ENCODE measurements around the gene CNTN5. TPM values are rescaled to one million over a fixed set of nuclear protein-coding genes. Genes with fewer than 3 reads are reported as not detected.
"Not testable (repeated sequence)": the region's sequence is repeated elsewhere in the genome, so short reads cannot be mapped to it uniquely, and the experiment has no call there.

The CNTN5 gene
- total RNA-seq, 6 donors from 2014 or later = 0.13 to 1.0 (median 0.57) TPM; not detected in 2

DNA sequence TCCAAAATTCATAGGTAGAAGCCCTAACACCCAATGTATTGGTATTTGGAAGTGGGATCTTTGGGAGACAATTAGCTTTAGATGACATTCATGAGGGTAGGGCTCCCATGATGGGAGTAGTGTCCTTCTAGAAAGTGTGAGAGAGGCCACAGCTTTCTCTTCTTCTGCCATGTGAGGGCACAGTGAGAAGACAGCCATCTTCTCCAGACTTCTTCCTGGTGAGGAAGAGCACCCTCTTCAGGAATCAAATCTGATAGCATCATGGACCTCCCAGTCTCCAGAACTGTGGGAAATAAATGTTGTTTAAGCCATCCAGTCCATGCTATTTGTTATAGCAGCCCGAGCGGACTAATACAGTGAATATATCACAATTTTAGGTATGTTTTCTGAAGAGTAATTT, 96.9 kb downstream of the CNTN5 start:
- ATAC-seq (ENCODE audit: low FRiP score in 2 of 2) = no peak
- 86 to 93% methylated on average over 2 of the region's 2 CpGs for WGBS, 2 donors
- Histone ChIP-seq H3K9me3 (no peaks in the 10 kb centered on the region), H3K4me3 (no peak overlapping the region), H3K36me3 (no peaks in the 10 kb centered on the region), H3K4me1 (no peaks in the 10 kb centered on the region), H3K27me3 (no peaks in the 10 kb centered on the region), H3K27ac (no peak overlapping the region)
- no peak for DNase-seq
- TF ChIP-seq POLR2AphosphoS5 (IDR thresholded peaks at IDR 0.05) = no peak
- TF ChIP-seq, protein P1, sequence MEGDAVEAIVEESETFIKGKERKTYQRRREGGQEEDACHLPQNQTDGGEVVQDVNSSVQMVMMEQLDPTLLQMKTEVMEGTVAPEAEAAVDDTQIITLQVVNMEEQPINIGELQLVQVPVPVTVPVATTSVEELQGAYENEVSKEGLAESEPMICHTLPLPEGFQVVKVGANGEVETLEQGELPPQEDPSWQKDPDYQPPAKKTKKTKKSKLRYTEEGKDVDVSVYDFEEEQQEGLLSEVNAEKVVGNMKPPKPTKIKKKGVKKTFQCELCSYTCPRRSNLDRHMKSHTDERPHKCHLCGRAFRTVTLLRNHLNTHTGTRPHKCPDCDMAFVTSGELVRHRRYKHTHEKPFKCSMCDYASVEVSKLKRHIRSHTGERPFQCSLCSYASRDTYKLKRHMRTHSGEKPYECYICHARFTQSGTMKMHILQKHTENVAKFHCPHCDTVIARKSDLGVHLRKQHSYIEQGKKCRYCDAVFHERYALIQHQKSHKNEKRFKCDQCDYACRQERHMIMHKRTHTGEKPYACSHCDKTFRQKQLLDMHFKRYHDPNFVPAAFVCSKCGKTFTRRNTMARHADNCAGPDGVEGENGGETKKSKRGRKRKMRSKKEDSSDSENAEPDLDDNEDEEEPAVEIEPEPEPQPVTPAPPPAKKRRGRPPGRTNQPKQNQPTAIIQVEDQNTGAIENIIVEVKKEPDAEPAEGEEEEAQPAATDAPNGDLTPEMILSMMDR (IDR thresholded peaks at IDR 0.05) = no peak
- no peak for TF ChIP-seq POLR2A (IDR thresholded peaks at IDR 0.05)
- no peak for TF ChIP-seq EP300 (IDR thresholded peaks at IDR 0.05)

DNA sequence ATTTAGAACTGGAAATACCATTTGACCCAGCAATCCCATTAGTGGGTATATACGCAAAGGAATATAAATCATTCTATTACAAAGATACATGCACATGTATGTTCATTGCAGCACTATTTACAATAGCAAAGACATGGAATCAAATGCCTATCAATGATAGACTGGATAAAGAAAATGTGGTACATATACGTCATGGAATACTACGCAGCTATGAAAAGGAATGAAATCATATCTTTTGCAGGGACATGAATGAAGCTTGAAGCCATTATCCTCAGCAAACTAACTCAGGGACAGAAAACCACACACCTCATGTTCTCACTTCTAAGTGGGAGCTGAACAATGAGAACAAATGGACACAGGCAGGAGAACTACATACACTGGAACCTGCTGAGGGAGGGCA, 113.1 kb downstream of the CNTN5 start:
- H3K4me1 ChIP-seq; H3K4me3 ChIP-seq; H3K27me3 ChIP-seq; H3K27ac ChIP-seq; ATAC-seq (ENCODE audit: low FRiP score in 2 of 2); DNase-seq; H3K9me3 ChIP-seq; H3K36me3 ChIP-seq: not testable (repeated sequence)
- 68 to 100% methylated on average over 3 of the region's 3 CpGs for WGBS, 2 donors

DNA sequence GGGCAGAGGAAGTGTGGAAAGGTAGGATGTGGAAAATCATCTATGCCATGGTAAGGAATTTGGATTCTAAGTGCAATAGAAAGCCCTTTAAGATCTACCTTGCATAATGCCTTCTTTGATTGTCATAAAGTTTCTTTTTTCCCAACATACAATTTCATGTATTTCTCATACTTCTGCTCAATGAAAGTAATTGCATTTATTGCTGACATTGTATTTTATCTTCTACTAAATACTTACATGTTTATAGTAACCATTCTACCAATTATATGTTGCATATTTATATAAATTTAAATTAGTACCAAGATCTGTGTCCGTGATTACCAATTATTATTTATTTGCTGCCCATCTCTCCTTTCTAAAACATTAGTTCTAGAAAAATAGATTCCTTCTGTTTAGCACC, 114.8 kb downstream of the CNTN5 start:
- TF ChIP-seq EP300 (IDR thresholded peaks at IDR 0.05) (no peak), POLR2A (IDR thresholded peaks at IDR 0.05) (no peak), POLR2AphosphoS5 (IDR thresholded peaks at IDR 0.05) (no peak)
- DNase-seq (no peak), ATAC-seq (ENCODE audit: low FRiP score in 2 of 2) (no peak)
- Histone ChIP-seq H3K36me3 (no peaks in the 10 kb centered on the region), H3K27ac (no peak overlapping the region), H3K27me3 (no peaks in the 10 kb centered on the region), H3K4me1 (no peaks in the 10 kb centered on the region), H3K4me3 (no peak overlapping the region), H3K9me3 (no peaks in the 10 kb centered on the region)
- WGBS, 2 donors = 85 to 88% methylated on average over 1 of the region's 1 CpG

DNA sequence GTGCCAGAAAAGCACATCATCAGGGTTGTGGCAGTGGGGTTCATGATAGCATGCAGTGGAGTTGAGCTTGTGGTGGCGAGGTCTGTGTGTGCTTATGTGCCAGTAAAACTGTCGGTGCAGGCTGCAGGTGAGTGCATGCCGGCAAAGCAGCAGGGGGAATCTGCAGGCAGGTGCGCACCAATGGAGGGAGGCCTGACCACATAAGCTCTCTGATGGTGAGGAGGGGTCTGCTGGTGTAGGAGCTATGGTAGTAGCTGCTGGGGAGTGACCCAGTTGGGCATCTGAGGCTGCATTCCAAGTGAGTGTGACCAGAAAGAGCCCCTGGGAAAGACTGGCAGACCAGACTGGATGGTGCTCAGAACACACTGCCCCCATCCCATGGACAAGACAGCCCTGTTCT, 121.5 kb downstream of the CNTN5 start:
- 69% methylated on average over 4 of the region's 4 CpGs; no CpG with 5 or more reads in 1 of the 2 donors for WGBS, 2 donors
- Histone ChIP-seq H3K36me3 (no peaks in the 10 kb centered on the region), H3K9me3 (no peaks in the 10 kb centered on the region), H3K27me3 (no peaks in the 10 kb centered on the region), H3K27ac (no peak overlapping the region), H3K4me3 (no peak overlapping the region), H3K4me1 (no peaks in the 10 kb centered on the region)
- DNase-seq = peak in 1 of 2 donors; percentile 8
- peak; percentile 6 to 15 for ATAC-seq (ENCODE audit: low FRiP score in 2 of 2)
- TF ChIP-seq EP300 (IDR thresholded peaks at IDR 0.05) = no peak

DNA sequence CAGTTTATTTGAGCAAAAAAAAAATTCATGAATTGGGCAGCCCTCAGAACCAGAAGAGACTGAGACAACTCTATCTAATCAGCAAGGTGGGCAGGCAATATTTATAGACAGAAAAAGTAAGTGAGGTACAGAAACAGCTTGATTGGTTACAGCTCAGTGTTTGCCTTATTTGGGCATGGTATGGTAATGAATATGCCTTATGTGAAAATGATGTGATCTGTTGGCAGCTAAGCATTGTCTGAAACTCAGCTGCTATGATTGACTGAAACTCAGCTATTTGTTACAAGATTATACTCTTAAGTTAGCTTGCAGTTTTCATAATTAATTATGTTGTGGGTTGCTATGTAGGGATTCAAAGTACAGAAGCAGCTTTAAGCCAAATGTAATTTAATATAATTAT, 127.6 kb downstream of the CNTN5 start:
- ATAC-seq (ENCODE audit: low FRiP score in 2 of 2) (no peak), DNase-seq (no peak)
- Histone ChIP-seq H3K4me3 (no peak overlapping the region), H3K27ac (no peak overlapping the region), H3K9me3 (no peaks in the 10 kb centered on the region), H3K27me3 (no peaks in the 10 kb centered on the region), H3K4me1 (no peaks in the 10 kb centered on the region), H3K36me3 (no peaks in the 10 kb centered on the region)
- TF ChIP-seq POLR2A (IDR thresholded peaks at IDR 0.05) (no peak), POLR2AphosphoS5 (IDR thresholded peaks at IDR 0.05) (no peak), EP300 (IDR thresholded peaks at IDR 0.05) (no peak)
- TF ChIP-seq, protein P1 (IDR thresholded peaks at IDR 0.05) = no peak

DNA sequence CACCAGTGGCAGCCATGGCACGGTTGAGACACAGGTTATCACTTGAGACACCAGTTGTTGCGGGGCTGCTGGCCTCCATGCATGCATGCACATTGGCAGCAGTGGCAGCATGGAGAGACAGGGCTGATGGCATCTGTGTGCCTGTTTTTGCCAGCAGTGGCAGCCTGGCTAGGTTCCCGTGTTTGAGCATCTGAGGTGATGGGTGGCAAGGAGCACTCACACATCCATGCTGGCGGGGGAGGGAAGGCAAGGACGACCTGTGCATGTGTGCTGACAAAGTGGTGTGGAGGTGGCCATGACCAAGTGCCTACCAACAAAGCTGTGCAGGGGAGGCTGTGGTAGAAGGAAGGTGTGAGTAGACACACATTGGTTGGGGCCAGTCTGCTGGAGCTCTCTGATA, 133.5 kb downstream of the CNTN5 start:
- Histone ChIP-seq H3K4me1 (no peaks in the 10 kb centered on the region), H3K27me3 (no peaks in the 10 kb centered on the region), H3K27ac (no peak overlapping the region), H3K36me3 (no peaks in the 10 kb centered on the region), H3K9me3 (no peaks in the 10 kb centered on the region), H3K4me3 (no peak overlapping the region)
- TF ChIP-seq POLR2A (IDR thresholded peaks at IDR 0.05) (no peak), POLR2AphosphoS5 (IDR thresholded peaks at IDR 0.05) (no peak), EP300 (IDR thresholded peaks at IDR 0.05) (no peak)
- TF ChIP-seq, protein P1 (IDR thresholded peaks at IDR 0.05) = no peak
- DNase-seq = peak in 1 of 2 donors; percentile 7
- 55 to 65% methylated on average over 3 to 5 of the region's 5 CpGs for WGBS, 2 donors
- no peak for ATAC-seq (ENCODE audit: low FRiP score in 2 of 2)

Measured in upper lobe of left lung (tissue), 6 donors.